A549 (cell line): ENCODE results near the gene RIMBP2. TPM values are rescaled to one million over a fixed set of nuclear protein-coding genes. Genes with fewer than 3 reads are reported as not detected.

Source experiments
- ATAC-seq, 2 experiments: fragments of 200-7000 bp in 1 of 2; fragments of >200 bp in 1 of 2; cut with Nextera tagmentation in 1 of 2; cut with Tn5 transposase in 1 of 2; 3 replicates each; pipeline versions ENCODE4 v1.8.0 to v1.9.1; 2018 to 2020; ENCODE audit warnings: mild to moderate bottlenecking in 1 of 2, moderate library complexity in 1 of 2
- CTCF ChIA-PET: fragments of 300-600 bp; sonication (Branson Sonifier 250); formaldehyde crosslinking; extraction: SDS; loops from one replicate; lab custom pipeline; 2021; ENCODE audit warnings: antibody characterized with exemption, inconsistent platforms; lab: Yijun Ruan, JAX
- POLR2A ChIA-PET: fragments of 350-600 bp; formaldehyde crosslinking; extraction: SDS; loops from one replicate; lab custom pipeline; 2021; ENCODE audit warnings: antibody characterized with exemption, inconsistent platforms; lab: Yijun Ruan, JAX
- DNase-seq, 2 experiments: peaks; one replicate each; pipeline versions ENCODE4 v3.0.0 to v3.0.0-alpha.2; 2011 to 2016; ENCODE audit warnings: low read depth in 1 of 2, low spot score in 1 of 2
- FAIRE-seq: peaks from 2 replicates; lab custom pipeline; 2011; peaks lifted over from hg19 to GRCh38; lab: Jason Lieb, UNC
- H3K27ac ChIP-seq, 2 experiments: fragments of >200 bp; sonication (Bioruptor Twin); formaldehyde crosslinking; 3 replicates each; pipeline ENCODE4 v1.5.1; 2016 to 2017
- H3K4me1 ChIP-seq: fragments of >200 bp; sonication (Bioruptor Twin); formaldehyde crosslinking; 3 replicates; pipeline ENCODE4 v1.6.1; 2016
- H3K4me2 ChIP-seq: fragments of >200 bp; sonication (Bioruptor Twin); formaldehyde crosslinking; 3 replicates; pipeline ENCODE4 v1.6.1; 2016
- H3K4me3 ChIP-seq: fragments of >200 bp; sonication (Bioruptor Twin); formaldehyde crosslinking; 3 replicates; pipeline ENCODE4 v1.5.1; 2016
- H3K9me3 ChIP-seq: fragments of >200 bp; sonication (Bioruptor Twin); formaldehyde crosslinking; 3 replicates; pipeline ENCODE4 v1.6.1; 2016
- CBX2 ChIP-seq: fragments of 200-600 bp; sonication (generic); IDR thresholded peaks from 2 replicates; pipeline ENCODE4 v1.6.1; 2016; ENCODE audit warnings: low read depth, mild to moderate bottlenecking, borderline replicate concordance
- CHD2 ChIP-seq: fragments of 150-350 bp; IDR thresholded peaks from 2 replicates; pipeline ENCODE4 v1.6.1; 2014; ENCODE audit warnings: low read length; ENCODE audit not compliant: partially characterized antibody
- ELK1 ChIP-seq: fragments of 150-350 bp; IDR thresholded peaks from 2 replicates; pipeline ENCODE4 v1.6.1; 2014; ENCODE audit warnings: low read depth, mild to moderate bottlenecking, low read length
- FOSL2 ChIP-seq, 2 experiments: fragments of 450-650 bp in 1 of 2; fragments of >200 bp in 1 of 2; sonication (Bioruptor Twin) in 1 of 2; formaldehyde crosslinking; IDR thresholded peaks; 2 replicates each; pipeline versions ENCODE4 v1.5.0 to v1.6.1; 2016 to 2020; ENCODE audit warnings: mild to moderate bottlenecking in 1 of 2, moderate library complexity in 1 of 2
- FOXS1 ChIP-seq: fragments of 250-450 bp; sonication (Bioruptor Pico); IDR thresholded peaks from 2 replicates; pipeline ENCODE4 v1.5.0; 2020; ENCODE audit warnings: mild to moderate bottlenecking, moderate library complexity
- HEYL ChIP-seq: fragments of 250-450 bp; sonication (Bioruptor Pico); IDR thresholded peaks from 2 replicates; pipeline ENCODE4 v1.8.0; 2021; ENCODE audit warnings: mild to moderate bottlenecking, moderate library complexity
- HOXA7 ChIP-seq: fragments of 250-450 bp; sonication (Bioruptor Pico); IDR thresholded peaks from 2 replicates; pipeline ENCODE4 v1.5.0; 2020; ENCODE audit warnings: mild to moderate bottlenecking, moderate library complexity
- MAFK ChIP-seq: fragments of 450-650 bp; IDR thresholded peaks from 2 replicates; pipeline ENCODE4 v1.6.1; 2014; ENCODE audit not compliant: partially characterized antibody
- SREBF2 ChIP-seq: fragments of 450-650 bp; IDR thresholded peaks from 2 replicates; pipeline ENCODE4 v1.6.1; 2014; ENCODE audit warnings: mild to moderate bottlenecking, moderate library complexity
- WGBS: methylation state at CpG from one replicate; pipeline ENCODE4 v1.1.6; 2017; ENCODE audit errors: missing lambda C conversion rate; 5-methylcytosine and 5-hydroxymethylcytosine counted together
- polyA minus RNA-seq: library from RNA; depleted of rRNA, polyadenylated mRNA; stranded (reverse); fragments of >200 nt; gene quantifications from 2 replicates; pipeline ENCODE4 v1.2.3, GENCODE V29; 2011; rRNA and poly(A)+ RNA removed
- polyA plus RNA-seq, 4 experiments: library from polyadenylated mRNA; depleted of rRNA in 3 of 4; stranded (reverse); fragments of >200 nt; fragmentation: RNase III in 1 of 4; extraction: RNeasy Plus Mini Kit Qiagen cat#74134 plus additional on column Dnase treatment in 1 of 4; gene quantifications; 2 replicates in 3 of 4; 3 replicates in 1 of 4; pipeline ENCODE4 v1.2.3, GENCODE V29; 2011 to 2017
- TF ChIP-seq, protein P1 (sequence below): fragments of >200 bp; sonication (Bioruptor Twin); formaldehyde crosslinking; IDR thresholded peaks from 3 replicates; pipeline ENCODE4 v1.5.1; 2016
- TF ChIP-seq, protein P2 (sequence below): fragments of 250-450 bp; sonication (Bioruptor Pico); IDR thresholded peaks from 2 replicates; pipeline ENCODE4 v1.5.0; 2020; ENCODE audit warnings: low read depth, mild to moderate bottlenecking, moderate library complexity

Gene RIMBP2, protein sequence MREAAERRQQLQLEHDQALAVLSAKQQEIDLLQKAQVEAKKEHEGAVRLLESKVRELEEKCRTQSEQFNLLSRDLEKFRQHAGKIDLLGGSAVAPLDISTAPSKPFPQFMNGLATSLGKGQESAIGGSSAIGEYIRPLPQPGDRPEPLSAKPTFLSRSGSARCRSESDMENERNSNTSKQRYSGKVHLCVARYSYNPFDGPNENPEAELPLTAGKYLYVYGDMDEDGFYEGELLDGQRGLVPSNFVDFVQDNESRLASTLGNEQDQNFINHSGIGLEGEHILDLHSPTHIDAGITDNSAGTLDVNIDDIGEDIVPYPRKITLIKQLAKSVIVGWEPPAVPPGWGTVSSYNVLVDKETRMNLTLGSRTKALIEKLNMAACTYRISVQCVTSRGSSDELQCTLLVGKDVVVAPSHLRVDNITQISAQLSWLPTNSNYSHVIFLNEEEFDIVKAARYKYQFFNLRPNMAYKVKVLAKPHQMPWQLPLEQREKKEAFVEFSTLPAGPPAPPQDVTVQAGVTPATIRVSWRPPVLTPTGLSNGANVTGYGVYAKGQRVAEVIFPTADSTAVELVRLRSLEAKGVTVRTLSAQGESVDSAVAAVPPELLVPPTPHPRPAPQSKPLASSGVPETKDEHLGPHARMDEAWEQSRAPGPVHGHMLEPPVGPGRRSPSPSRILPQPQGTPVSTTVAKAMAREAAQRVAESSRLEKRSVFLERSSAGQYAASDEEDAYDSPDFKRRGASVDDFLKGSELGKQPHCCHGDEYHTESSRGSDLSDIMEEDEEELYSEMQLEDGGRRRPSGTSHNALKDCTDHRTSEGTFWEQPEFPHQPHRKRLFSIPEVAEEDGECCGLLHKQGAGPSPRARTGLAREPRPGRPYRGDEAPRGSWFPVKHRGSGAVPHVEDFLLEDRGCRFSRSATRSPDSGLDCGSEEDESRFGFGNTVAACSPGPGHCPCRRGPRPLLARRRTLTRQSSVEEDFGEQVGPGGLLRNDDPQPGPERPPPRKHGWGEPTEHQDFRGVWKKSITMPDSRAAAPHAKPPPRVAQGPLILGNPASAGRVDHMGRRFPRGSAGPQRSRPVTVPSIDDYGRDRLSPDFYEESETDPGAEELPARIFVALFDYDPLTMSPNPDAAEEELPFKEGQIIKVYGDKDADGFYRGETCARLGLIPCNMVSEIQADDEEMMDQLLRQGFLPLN (N-terminal part only)
- polyA plus RNA-seq (2011; rRNA removed) (0.07 TPM in 1 of 2 replicates, not detected in the other), polyA plus RNA-seq (2017; fragmentation: RNase III; extraction: RNeasy Plus Mini Kit Qiagen cat#74134 plus additional on column Dnase treatment) (not detected in 3 replicates), polyA minus RNA-seq (not detected in 2 replicates)
- 0.04 TPM in 1 of 2 replicates, not detected in the other for polyA plus RNA-seq (2012; cell fraction: cytosol; rRNA removed)
- not detected in 2 replicates for polyA plus RNA-seq (2012; cell fraction: nucleus; rRNA removed)

DNA sequence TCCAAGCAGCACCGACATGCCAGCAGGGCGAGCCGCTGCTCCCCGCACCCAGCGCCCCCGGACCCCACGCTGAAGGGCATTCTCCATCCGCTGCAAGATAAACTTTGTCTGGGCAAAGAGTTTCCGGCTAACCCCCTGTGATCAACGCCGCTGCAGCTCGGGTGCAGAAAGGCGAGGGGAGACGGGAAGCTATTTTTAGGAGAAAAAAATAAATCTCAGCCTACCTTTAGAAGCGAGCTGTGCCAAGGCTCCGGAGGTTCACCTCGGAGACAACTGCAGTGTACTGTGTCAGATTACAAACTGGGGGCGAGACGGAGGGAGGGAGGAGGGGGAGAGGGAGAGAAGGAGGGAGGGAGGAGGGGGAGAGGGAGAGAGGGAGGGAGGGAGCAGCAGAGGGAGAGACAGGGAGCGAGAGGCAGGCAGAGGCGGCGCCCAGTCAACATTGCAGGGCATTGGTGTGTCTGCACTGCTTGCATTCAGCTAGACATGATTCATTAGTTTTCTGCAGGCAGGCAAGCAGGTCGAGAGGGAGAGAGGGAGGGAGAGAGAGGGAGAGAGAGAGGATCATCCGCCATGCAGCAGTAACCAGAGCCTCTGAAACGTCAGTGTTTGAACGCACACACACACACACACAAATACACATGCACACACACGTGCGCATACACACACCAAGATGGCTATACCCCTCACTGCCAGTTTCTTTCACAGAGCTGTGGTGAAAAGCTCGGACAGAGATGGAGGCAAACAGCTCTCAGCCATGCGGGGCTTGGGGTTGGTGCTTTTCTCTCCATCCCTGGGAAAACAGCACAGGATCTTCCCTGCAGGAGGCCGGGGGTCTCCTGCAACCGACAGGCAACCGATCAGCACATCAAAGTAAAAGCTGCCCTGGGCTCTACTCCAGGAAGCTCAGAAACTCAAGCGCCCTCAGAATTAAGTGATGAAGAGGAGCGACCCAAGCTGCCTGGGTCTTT, at the start of gene RIMBP2:
TSS of gene RIMBP2 (minus strand) at position 302 of the 971 bp plus-strand sequence. CDS start 237,286 bp downstream, outside the sequence.
- Histone ChIP-seq H3K4me3 (peak within 1 kb of the TSS; percentile 34), H3K27ac (no peak within 1 kb of the TSS), H3K4me1 (peaks cover 18% of the 10 kb centered on the region; the same call in 1 of the 3 replicates), H3K9me3 (peaks cover 7% of the 10 kb centered on the region; the same call in 1 of the 3 replicates), H3K4me2 (peak within 1 kb of the TSS; percentile 80)
- ChIA-PET CTCF (interaction anchor here (1.8 to 2.9 kb wide), 2 partner anchors 10 to 32 kb away, joined by 3 to 8 read pairs; no protein-coding TSS in a partner anchor), POLR2A (no interaction called here)
- peak in 1 of 2 experiments; percentile 44 for DNase-seq
- peak; percentile 74 to 78 for ATAC-seq
- no peak for FAIRE-seq
- TF ChIP-seq CHD2: no peak
- TF ChIP-seq FOXS1 (CRISPR knock-in tag): no peak
- no peak for TF ChIP-seq SREBF2
- TF ChIP-seq, protein P1, sequence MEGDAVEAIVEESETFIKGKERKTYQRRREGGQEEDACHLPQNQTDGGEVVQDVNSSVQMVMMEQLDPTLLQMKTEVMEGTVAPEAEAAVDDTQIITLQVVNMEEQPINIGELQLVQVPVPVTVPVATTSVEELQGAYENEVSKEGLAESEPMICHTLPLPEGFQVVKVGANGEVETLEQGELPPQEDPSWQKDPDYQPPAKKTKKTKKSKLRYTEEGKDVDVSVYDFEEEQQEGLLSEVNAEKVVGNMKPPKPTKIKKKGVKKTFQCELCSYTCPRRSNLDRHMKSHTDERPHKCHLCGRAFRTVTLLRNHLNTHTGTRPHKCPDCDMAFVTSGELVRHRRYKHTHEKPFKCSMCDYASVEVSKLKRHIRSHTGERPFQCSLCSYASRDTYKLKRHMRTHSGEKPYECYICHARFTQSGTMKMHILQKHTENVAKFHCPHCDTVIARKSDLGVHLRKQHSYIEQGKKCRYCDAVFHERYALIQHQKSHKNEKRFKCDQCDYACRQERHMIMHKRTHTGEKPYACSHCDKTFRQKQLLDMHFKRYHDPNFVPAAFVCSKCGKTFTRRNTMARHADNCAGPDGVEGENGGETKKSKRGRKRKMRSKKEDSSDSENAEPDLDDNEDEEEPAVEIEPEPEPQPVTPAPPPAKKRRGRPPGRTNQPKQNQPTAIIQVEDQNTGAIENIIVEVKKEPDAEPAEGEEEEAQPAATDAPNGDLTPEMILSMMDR: no peak
- no peak for TF ChIP-seq HOXA7 (CRISPR knock-in tag)
- TF ChIP-seq, protein P2, sequence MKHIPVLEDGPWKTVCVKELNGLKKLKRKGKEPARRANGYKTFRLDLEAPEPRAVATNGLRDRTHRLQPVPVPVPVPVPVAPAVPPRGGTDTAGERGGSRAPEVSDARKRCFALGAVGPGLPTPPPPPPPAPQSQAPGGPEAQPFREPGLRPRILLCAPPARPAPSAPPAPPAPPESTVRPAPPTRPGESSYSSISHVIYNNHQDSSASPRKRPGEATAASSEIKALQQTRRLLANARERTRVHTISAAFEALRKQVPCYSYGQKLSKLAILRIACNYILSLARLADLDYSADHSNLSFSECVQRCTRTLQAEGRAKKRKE: no peak
- no peak for TF ChIP-seq CBX2
- TF ChIP-seq ELK1: no peak
- TF ChIP-seq MAFK: no peak
- 3% methylated on average over 35 of the region's 35 CpGs for WGBS

GRCh38 chr12:130765186-130765659, 49.1 kb upstream of the RIMBP2 start:
- Histone ChIP-seq H3K9me3 (no peaks in the 10 kb centered on the region), H3K27ac (no peak overlapping the region), H3K4me3 (no peak overlapping the region), H3K4me1 (no peaks in the 10 kb centered on the region), H3K4me2 (no peak overlapping the region)
- CTCF ChIA-PET: no interaction called here
- FAIRE-seq: peak; percentile 72
- WGBS: 24% methylated on average over 8 of the region's 8 CpGs
- peak; percentile 34 to 69 for DNase-seq
- ATAC-seq: no peak
- no peak for TF ChIP-seq FOSL2 (IDR thresholded peaks at IDR 0.05)
- peak; percentile 78; the same call in 1 of the 2 replicates for TF ChIP-seq FOSL2 (CRISPR knock-in tag; IDR thresholded peaks at IDR 0.05)
- TF ChIP-seq HEYL (CRISPR knock-in tag): no peak
- POLR2A ChIA-PET: no interaction called here
